Fibroblast of skin of right biceps (primary cell): ENCODE results near the gene KRTAP4-2.
"Not testable (repeated sequence)": the region's sequence is repeated elsewhere in the genome, so short reads cannot be mapped to it uniquely, and the experiment has no call there.

Source experiments
- DNase-seq: peaks from one replicate; pipeline ENCODE4 v3.0.0-alpha.2; 2013

KRTAP4-2 gene

DNA sequence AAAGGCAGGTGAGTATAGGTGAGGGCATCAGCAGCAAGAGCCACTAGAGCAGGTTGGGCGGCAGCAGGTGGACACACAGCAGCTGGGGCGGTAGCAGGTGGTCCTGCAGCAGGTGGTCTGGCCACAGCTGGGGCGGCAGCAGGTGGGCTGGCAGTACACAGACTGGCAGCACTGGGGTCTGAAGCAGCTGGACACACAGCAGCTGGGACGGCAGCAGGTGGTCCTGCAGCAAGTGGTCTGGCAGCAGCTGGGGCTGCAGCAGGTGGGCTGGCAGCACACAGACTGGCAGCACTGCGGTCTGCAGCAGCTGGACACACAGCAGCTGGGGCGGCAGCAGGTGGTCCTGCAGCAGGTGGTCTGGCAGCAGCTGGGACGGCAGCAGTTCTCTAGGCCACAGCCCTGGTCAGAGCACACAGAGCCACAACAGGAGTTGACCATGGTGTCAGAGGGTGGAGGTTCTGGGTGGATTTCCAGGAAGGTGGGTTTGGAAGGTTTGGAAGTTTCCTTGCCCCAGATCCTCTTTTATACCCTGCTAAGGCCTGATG lies at the start of gene KRTAP4-2:
TSS of gene KRTAP4-2 (minus strand) at position 495 of the 545 bp plus-strand sequence. CDS start at position 438, 57 bp downstream.
- no peak for DNase-seq

DNA sequence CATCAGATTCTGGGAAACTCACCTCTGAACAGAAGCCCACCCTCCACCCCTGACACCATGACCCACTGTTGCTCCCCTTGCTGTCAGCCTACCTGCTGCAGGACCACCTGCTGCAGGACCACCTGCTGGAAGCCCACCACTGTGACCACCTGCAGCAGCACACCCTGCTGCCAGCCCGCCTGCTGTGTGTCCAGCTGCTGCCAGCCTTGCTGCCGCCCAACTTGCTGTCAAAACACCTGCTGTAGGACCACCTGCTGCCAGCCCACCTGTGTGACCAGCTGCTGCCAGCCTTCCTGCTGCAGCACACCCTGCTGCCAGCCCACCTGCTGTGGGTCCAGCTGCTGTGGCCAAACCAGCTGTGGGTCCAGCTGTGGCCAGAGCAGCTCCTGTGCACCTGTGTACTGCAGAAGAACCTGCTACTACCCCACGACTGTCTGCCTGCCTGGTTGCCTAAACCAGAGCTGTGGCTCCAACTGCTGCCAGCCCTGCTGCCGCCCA lies 48.6 kb upstream of the KRTAP4-2 start, which contains the start of gene KRTAP9-2:
TSS of gene KRTAP9-2 (plus strand) at position 51 of the 498 bp plus-strand sequence. CDS start at position 58, 7 bp downstream.
- DNase-seq = not testable (repeated sequence)

DNA sequence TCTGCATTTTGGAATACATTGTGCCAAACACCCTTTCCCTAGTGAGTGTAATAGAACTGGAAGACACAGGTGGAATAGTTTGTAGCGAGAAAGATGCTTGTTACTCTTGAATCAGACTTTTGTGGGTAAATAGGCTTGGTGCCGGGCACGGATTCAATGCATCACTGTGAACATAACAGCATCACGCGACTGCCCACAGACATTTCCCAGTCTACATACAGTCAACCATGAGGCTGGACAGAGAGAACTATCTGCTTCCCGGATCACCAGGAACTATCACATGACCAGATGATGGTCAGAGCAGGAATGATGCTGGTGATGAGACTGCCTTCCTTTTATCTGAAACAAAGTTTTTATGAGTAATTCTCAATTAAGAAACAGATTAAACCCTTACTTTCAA lies 48.0 kb upstream of the KRTAP4-2 start:
- no peak for DNase-seq

DNA sequence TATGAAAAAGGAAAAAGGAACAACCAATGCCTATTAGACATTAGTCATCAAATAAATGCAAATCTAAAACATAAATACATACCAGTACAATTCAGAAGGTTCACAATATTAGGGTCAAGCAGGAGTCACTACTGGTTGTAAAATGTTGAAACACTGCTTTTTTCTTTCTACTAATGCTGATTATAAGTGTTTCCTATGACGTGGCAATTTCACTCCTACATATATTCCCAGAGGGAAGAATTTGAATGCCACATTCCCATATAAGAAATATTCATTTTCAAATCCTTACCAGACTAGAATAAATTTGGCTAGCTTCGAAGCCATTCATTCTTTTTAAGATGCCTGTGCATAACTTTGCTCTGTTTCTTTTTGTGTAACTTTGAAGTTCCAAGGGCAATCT lies 45.8 kb upstream of the KRTAP4-2 start:
- peak; percentile 18 for DNase-seq

DNA sequence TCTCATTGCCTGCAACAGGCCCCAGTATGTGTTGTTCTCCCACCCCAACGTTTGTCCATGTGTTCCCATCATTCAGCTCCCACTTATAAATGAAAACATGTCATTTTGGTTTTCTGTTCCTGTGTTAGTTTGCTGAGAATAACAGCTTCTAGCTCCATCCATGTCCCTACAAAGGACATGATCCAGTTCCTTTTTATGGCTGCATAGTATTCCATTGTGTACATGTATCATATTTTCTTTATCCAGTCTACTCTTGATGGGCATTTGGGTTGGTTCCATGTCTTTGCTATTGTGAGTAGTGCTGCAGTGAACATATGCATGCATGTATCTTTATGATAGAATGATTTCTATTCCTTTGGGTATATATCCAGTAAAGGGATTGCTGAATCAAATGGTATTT lies 37.7 kb upstream of the KRTAP4-2 start:
- DNase-seq = no peak

DNA sequence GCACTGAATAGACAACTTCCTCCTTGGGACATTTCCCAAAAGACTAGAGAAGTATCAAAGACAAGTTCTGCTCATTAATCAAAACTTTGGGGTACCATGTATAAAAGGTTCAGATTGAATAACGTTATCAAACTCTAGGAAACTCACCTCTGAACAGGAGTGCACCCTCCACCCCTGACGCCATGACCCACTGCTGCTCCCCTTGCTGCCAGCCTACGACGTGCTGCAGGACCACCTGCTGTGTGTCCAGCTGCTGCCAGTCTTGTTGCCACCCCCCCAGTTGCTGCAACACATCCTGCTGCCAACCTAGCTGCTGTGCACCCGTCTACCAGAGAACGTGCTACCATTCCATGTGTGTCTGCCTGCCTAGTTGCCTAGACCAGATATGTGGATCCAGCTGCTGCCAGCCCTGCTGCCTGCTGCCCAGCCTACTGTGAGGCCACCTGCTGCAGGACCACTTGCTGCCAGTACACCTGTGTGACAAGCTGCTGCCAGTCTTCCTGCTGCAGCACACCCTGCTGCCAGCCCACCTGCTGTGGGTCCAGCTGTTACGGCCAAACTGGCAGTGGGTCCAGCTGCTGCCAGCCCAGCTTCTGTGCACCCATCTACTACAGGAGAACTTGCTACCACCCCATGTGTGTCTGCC lies 34.6 kb upstream of the KRTAP4-2 start:
- DNase-seq = no peak

DNA sequence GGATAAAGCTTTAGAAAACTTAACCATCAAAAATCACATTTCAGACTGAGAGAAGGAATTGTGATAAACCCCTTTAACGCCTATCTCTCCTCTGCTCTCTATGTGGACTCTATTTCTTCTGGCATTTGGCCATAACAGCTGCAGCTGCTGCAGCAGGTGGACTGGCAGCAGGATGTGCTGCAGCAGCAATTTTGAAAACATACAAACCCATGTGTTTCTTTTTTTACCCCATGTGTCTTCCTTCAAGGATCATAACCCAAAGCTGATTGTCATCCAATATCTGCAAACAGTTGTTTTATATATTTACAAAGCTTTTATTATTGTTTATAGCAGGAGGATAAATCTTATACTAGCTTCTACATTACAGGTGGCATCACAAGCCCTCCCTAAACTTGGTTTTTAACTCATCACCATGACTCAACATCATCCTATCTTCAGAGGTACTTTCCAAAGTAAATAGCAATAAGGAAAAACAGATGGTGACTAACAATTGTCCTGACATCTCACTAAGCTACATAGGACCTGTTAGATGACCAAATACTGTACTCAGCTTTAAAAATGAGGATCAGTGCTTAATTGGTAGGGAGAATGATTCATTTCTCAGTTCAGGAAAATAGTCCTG lies 33.9 kb upstream of the KRTAP4-2 start:
- DNase-seq = peak; percentile 45

DNA sequence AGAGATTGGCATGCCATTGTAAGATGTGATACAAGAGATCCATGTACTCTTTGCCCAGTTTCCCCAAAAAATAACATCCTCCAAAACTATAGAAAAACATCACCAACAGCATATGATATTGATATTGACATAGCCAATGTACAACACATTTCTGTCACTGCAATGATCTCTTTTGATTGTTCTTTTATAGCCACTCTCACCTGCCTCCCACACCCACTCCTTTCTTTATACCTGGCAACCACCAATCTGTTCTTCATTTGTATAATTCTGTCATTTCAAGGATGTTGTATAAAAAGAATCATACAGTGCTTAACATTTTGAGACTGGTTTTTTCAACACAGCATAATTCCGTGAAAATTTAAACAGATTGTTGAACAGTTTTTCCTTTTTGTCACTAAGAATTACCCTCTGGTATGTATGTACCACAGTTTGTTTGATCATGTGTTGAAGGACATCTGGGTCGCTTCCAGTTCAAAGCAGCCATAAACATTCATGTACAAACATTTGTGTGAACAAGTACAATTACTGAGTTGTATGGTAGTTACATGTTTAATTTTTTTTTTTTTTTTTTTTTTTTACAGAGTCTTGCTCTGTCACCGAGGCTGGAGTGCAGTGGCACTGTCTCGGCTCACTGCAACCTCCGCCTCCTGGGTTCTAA lies 21.5 kb upstream of the KRTAP4-2 start:
- DNase-seq = no peak

DNA sequence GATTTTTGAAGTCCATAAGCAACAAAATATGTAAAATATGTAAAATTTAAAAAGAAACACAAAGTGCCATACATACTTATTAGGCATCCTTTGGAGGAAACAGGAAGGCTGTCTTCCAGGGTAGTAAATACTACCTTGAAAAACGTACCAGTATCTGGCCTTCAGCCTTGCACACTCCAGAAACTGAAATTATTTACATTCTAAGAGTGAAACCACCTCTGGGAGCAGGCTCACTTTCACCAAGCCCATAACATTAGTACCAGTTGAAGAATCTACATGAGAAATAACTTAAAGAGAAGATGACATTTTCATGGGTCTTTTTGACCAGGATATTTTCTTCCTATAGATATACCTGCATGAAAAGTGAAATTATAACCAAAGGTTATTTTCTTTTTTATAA lies 18.0 kb upstream of the KRTAP4-2 start:
- DNase-seq = no peak

DNA sequence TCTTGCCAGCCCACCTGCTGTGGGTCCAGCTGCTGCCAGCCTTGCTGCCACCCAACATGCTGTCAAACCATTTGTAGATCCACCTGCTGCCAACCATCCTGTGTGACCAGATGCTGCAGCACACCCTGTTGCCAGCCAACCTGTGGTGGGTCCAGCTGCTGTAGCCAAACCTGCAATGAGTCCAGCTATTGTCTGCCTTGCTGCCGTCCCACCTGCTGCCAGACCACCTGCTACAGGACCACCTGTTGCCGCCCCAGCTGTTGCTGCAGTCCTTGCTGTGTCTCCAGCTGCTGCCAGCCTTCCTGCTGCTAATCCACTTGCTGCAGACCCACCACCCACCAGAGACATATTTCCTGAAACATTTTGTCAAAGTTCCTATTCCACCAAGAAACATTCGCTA lies 12.3 kb upstream of the KRTAP4-2 start:
- no peak for DNase-seq

DNA sequence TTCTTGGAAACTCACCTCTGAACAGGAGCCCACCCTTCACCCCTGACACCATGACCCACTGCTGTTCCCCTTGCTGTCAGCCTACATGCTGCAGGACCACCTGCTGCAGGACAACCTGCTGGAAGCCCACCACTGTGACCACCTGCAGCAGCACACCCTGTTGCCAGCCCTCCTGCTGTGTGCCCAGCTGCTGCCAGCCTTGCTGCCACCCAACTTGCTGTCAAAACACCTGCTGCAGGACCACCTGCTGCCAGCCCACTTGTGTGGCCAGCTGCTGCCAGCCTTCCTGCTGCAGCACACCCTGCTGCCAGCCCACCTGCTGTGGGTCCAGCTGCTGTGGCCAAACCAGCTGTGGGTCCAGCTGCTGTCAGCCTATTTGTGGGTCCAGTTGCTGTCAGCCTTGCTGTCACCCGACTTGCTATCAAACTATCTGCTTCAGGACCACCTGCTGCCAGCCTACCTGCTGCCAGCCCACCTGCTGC lies 11.9 kb upstream of the KRTAP4-2 start, which contains the start of gene KRTAP9-1:
TSS of gene KRTAP9-1 (plus strand) at position 51 of the 482 bp plus-strand sequence. CDS start at position 51, 0 bp downstream.
- not testable (repeated sequence) for DNase-seq

DNA sequence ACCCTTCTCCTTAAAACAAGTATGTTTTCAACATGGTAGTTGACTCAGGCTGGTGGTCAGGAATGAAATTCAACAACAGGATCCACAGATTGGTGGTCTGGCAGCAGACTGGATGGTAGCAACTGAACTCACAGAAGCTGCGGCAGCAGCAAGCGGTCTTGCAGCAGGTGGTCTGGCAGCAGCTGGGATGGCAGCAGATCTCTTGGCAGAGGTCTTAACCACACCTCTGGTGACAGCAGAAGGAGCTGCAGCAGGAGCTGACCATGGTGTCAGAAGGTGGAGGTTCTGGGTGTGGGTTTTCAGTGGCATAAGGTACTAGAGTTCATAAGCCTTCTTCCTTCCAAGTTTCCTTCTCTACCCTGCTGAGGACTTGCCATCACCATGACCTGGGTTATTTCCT lies 8.9 kb upstream of the KRTAP4-2 start:
- DNase-seq = no peak

DNA sequence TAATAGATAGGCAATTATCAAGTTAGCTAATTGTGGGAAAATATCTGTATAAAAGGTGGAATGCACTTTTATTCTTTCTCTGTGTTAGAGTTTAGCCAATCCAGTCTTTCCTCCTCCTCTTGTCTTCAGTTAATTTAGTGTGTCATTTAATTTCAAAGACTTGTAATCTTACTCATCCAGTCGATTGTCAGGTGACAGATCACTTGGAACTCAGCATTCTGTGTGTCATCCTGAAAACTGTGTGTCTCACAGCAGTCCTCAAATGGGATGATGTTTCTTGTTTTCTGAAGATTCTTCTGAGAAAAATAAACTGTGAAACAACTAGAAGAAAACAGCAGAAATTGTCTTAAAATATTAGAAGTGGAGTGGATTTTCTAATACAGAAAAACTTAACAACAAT lies 7.0 kb upstream of the KRTAP4-2 start:
- no peak for DNase-seq

DNA sequence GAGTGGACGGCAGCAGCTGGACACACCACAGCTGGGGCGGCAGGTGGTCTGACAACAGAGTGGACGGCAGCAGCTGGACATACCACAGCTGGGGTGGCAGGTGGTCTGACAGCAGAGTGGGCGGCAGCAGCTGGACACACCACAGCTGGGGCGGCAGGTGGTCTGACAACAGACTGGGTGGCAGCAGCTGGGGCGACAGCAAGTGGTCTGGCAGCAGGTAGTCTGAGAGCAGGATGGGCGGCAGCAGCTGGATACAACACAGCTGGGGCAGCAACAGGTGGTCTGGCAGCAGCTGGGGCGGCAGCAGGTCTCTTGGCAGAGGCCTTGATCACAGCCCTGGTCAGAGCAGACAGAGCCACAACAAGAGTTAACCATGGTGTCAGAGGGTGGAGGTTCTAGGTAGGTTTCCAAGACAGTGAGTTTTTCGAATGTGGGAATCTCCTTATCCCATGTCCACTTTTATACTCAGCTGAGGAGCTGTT lies 6.5 kb upstream of the KRTAP4-2 start, which contains the start of gene KRTAP4-1:
TSS of gene KRTAP4-1 (minus strand) at position 432 of the 482 bp plus-strand sequence. CDS start at position 375, 57 bp downstream.
- no peak for DNase-seq

DNA sequence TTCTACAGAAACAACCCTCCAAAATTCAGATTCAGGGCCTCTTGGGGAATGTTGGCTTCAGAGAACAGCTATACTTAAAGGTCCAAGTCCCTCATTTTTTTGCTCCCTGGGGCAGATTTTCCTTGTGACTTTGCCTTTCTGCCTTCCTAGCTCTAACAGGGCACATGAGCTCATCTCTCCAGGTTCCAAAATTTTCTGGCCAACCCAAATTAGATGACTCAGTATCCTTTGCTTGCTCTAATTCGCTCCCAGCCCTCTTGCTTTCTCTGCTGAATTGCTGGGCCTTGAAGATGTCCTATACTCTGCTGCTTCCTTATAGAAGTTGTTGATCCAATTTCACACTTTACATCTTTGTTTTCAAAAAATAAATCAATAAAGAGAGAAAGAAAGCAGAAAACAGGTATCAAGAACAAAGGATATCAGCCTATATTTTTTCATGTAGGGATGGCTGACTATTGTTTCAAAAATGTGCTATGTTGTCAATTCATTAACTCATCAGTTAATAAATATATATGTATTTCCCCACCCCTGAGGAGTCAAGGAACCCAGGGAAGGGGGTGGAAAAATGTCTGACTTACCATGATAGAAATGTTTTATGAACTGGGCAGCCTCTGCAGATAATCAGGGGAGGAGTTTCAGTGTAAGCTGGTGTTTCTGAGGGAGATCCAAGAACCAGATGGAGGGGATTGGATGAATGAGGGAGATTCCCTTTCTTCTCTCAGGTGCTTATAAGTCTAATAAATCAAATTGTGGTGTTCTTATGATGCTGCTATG lies 1.0 kb upstream of the KRTAP4-2 start:
- peak; percentile 65 for DNase-seq

DNA sequence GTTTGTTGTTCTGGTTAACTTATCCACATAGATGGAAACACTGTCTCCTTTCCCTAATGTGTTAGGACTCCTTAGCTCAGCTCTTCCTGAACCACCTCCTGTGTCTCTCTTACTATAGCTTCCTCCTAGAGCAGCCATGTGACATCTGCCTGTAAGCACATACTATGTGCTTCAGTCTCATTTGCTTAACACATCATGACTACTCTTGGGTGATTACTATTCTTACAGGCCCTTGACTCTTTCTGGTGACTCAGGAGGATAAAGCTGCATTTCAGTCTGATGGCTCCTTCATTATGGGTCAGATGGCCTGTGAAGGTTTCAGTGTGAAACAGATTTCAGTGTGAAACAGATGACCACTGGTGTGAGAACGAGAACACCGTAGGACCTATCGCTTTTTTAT lies 320 bp upstream of the KRTAP4-2 start:
- peak; percentile 68 for DNase-seq

DNA sequence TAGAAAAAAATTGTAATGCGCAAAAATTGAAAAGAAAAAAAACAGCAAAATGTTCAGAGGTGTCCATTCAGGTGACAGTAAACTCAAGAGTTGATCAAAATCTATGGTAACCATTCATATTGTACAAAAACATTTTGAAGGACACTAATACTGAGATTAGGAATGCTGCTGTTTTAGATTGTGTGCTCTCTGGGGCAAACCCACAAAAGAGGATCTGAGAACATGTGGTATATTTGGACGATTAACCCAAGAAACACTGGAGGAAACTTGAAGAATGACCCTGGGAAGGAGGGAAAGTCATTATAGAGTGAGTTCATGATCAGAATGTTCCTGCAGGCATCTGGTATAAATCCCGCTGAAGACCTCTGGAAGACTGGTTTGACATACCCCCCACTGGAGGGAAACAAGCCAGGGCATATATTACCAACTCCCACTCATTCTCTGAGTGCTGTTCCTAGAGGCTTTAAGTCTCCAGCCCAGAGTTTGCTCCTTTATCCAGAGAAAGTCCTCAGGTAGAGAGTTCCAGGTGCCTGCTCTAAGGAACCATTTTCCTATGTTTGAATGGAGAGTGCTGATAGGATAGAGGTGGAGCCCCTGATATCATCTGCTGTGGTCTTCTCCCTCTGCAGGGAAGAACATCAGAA lies 1.2 kb downstream of the KRTAP4-2 start:
- DNase-seq = no peak

DNA sequence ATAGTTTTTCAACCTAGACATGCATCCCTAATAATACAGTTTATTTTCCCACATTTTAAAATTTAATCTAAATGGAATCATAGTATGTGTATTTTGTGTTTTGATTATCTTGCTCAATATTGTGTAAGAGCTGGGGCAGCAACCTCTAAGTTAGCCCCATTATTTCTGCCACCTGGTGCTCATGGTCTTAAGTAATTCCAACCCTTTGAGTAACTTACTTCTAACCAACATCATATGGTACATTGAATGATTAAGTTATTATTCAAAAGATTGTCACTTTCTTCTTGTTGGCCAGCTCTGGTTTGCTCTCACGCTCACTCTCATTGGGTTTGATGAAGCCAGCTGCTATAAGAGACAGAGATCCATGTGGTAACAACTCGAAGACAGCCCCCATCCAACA lies 6.1 kb downstream of the KRTAP4-2 start:
- peak; percentile 26 for DNase-seq

DNA sequence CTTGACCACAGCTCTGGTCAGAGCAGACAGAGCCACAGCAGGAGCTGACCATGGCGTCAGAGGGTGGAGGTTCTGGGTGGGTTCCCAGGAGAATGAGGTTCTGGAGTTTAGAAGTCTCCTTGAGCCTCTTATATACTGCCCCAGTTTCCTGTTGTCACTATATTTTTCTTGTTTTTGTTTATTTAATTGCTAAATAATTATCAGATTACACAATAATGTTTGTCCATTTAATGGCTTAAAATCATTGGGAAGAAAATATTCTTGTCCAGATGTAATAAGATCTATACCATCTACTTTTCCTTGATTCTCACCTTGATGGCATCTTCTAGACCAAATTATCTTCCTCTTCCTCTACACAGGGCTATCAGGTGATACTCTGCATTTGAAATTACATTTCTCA lies 9.9 kb downstream of the KRTAP4-2 start, which contains the start of gene KRTAP4-3:
TSS of gene KRTAP4-3 (minus strand) at position 101 of the 400 bp plus-strand sequence. CDS start at position 52, 49 bp downstream.
- no peak for DNase-seq

DNA sequence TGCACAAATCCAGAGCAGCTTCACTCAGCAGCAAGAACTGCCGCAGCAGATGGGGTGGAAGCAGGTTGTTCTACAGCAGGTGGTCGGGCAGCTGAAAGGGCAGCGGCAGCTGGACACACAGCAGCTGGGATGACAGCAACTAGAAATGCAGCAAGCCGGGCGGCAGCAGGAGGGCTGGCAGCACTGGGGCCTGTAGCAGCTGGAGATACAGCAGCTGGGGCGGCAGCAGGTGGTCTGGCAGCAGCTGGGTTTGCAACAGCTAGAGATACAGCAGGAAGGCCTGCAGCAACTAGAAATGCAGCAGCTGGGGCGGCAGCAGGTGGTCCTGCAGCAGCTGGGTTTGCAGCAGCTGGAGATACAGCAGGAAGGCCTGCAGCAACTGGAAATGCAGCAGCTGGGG lies 10.5 kb downstream of the KRTAP4-2 start:
- no peak for DNase-seq

DNA sequence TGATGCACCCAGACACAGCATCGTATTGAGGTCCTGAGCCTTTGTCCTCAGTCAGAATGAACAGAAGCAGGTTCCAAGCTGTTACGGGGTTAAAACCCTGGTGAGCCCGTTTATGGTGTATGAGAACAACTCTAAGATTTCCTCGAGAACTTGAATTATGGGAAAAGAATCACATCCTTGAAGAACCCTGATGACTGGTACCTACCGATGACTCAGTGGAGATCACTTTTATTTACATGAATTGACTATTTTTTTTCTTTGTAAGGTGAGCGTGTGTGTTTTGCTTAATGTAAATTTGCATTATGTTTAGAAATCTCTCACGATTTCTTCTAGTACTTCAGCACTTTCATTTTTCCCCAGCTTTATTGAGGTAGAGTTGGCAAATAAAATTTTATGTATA lies 14.2 kb downstream of the KRTAP4-2 start:
- peak; percentile 16 for DNase-seq

DNA sequence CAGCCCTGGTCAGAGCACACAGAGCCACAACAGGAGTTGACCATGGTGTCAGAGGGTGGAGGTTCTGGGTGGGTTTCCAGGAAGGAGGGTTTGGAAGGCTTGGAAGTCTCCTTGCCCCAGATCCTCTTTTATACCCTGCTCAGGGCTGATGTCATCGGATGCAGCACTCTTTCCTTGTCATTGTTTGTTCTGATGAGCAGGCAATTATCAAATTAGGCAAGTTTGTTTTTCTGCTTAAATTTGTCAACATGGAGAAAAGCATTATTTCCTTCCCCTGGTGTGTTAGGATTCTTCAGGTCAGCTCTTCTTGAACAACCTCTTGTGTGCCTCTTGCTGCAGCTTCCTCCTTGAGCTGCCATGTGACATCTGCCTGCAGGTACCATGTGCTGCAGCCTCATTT lies 17.4 kb downstream of the KRTAP4-2 start, which contains the start of gene KRTAP4-4:
TSS of gene KRTAP4-4 (minus strand) at position 101 of the 400 bp plus-strand sequence. CDS start at position 44, 57 bp downstream.
- no peak for DNase-seq
